Activated CD8-positive, alpha-beta memory T cell treated with anti-CD3 and anti-CD28 coated beads for 4 hours (primary cell): ENCODE measurements around the gene ALPP.
"Not testable (repeated sequence)": the region's sequence is repeated elsewhere in the genome, so short reads cannot be mapped to it uniquely, and the experiment has no call there.

ENCODE experiments used
- DNase-seq, 2 donors: peaks; one replicate each; pipeline ENCODE4 v3.0.0-alpha.2; 2020; ENCODE audit warnings: low read depth in 2 of 2

Gene ALPP

GRCh38 chr2:232381204-232382031, 2.9 kb downstream of the ALPP start:
- not testable (repeated sequence) for DNase-seq

- DNase-seq, result no peak
Measured at GRCh38 chr2:232382331-232383225, 4.0 kb downstream of the ALPP start.

- DNase-seq, result no peak
Measured at GRCh38 chr2:232384466-232384865, 5.9 kb downstream of the ALPP start.

GRCh38 chr2:232385058-232385457, 6.5 kb downstream of the ALPP start:
- DNase-seq, result not testable (repeated sequence)

- no peak for DNase-seq
Measured at GRCh38 chr2:232385660-232386489, 7.3 kb downstream of the ALPP start.

- no peak for DNase-seq
Measured at GRCh38 chr2:232386490-232386739, 7.9 kb downstream of the ALPP start.

GRCh38 chr2:232386740-232387450, 8.3 kb downstream of the ALPP start:
- DNase-seq, result no peak

GRCh38 chr2:232387451-232388171, 9.1 kb downstream of the ALPP start:
- DNase-seq, result no peak

- no peak for DNase-seq
Measured at GRCh38 chr2:232388324-232388891, 9.9 kb downstream of the ALPP start.

GRCh38 chr2:232389327-232389726, 10.8 kb downstream of the ALPP start:
- no peak for DNase-seq

- DNase-seq, result no peak
Measured at GRCh38 chr2:232390661-232391060, 12.1 kb downstream of the ALPP start.

- no peak for DNase-seq
Measured at GRCh38 chr2:232393556-232393955, 15.0 kb downstream of the ALPP start.

GRCh38 chr2:232394431-232394830, 15.9 kb downstream of the ALPP start:
- not testable (repeated sequence) for DNase-seq

GRCh38 chr2:232395586-232395985, 17.0 kb downstream of the ALPP start:
- no peak for DNase-seq

- DNase-seq, result no peak
Measured at GRCh38 chr2:232396683-232397082, 18.1 kb downstream of the ALPP start.

- no peak for DNase-seq
Measured at GRCh38 chr2:232398293-232399034, 19.9 kb downstream of the ALPP start.

- DNase-seq, result no peak
Measured at GRCh38 chr2:232400256-232401015, 21.9 kb downstream of the ALPP start.

GRCh38 chr2:232402518-232402917, 24.0 kb downstream of the ALPP start:
- DNase-seq, result no peak

- DNase-seq, result no peak
Measured at GRCh38 chr2:232405943-232406510, 27.5 kb downstream of the ALPP start.
